IPS DF 19.7 (cell line): ENCODE data around the gene WFS1.

Experiments
- DNase-seq: peaks from one replicate; pipeline ENCODE4 v3.0.0-alpha.2; 2013; ENCODE audit warnings: low read depth, low spot score

WFS1 gene

GRCh38 chr4:6258741-6259140, 10.9 kb upstream of the WFS1 start:
- no peak for DNase-seq

- DNase-seq, result no peak
Observed at GRCh38 chr4:6259886-6260285, 9.8 kb upstream of the WFS1 start.

- no peak for DNase-seq
Observed at GRCh38 chr4:6262176-6262575, 7.5 kb upstream of the WFS1 start.

- no peak for DNase-seq
Observed at GRCh38 chr4:6262847-6263487, 6.7 kb upstream of the WFS1 start.

GRCh38 chr4:6263526-6264224, 6.0 kb upstream of the WFS1 start:
- no peak for DNase-seq

GRCh38 chr4:6264225-6264540, 5.5 kb upstream of the WFS1 start:
- no peak for DNase-seq

- no peak for DNase-seq
Observed at GRCh38 chr4:6265546-6265945, 4.1 kb upstream of the WFS1 start.

GRCh38 chr4:6267573-6267972, 2.1 kb upstream of the WFS1 start:
- no peak for DNase-seq

- no peak for DNase-seq
Observed at GRCh38 chr4:6268650-6269615, 717 bp upstream of the WFS1 start.

GRCh38 chr4:6270636-6271121, 1.0 kb downstream of the WFS1 start:
- DNase-seq, result no peak

- DNase-seq, result no peak
Observed at GRCh38 chr4:6271206-6271605, 1.6 kb downstream of the WFS1 start.

- DNase-seq, result no peak
Observed at GRCh38 chr4:6271701-6272465, 2.2 kb downstream of the WFS1 start.

GRCh38 chr4:6272863-6273660, 3.4 kb downstream of the WFS1 start:
- no peak for DNase-seq

- DNase-seq, result no peak
Observed at GRCh38 chr4:6273661-6273990, 4.0 kb downstream of the WFS1 start.

- no peak for DNase-seq
Observed at GRCh38 chr4:6275351-6275750, 5.7 kb downstream of the WFS1 start.

- no peak for DNase-seq
Observed at GRCh38 chr4:6275898-6276806, 6.5 kb downstream of the WFS1 start.

- DNase-seq, result no peak
Observed at GRCh38 chr4:6277139-6277802, 7.6 kb downstream of the WFS1 start.

- no peak for DNase-seq
Observed at GRCh38 chr4:6277935-6278800, 8.5 kb downstream of the WFS1 start.
